ENCODE results near the gene TAOK1. TPM values are rescaled to one million over a fixed set of nuclear protein-coding genes. Genes with fewer than 3 reads are reported as not detected.

The TAOK1 gene
- total and polyA plus RNA-seq, 9 of the 15 experiments (the other 6 are each of a cell fraction or from before 2014, with no cell fraction given), result 3.2 to 33.1 (median 16.5) TPM

DNA sequence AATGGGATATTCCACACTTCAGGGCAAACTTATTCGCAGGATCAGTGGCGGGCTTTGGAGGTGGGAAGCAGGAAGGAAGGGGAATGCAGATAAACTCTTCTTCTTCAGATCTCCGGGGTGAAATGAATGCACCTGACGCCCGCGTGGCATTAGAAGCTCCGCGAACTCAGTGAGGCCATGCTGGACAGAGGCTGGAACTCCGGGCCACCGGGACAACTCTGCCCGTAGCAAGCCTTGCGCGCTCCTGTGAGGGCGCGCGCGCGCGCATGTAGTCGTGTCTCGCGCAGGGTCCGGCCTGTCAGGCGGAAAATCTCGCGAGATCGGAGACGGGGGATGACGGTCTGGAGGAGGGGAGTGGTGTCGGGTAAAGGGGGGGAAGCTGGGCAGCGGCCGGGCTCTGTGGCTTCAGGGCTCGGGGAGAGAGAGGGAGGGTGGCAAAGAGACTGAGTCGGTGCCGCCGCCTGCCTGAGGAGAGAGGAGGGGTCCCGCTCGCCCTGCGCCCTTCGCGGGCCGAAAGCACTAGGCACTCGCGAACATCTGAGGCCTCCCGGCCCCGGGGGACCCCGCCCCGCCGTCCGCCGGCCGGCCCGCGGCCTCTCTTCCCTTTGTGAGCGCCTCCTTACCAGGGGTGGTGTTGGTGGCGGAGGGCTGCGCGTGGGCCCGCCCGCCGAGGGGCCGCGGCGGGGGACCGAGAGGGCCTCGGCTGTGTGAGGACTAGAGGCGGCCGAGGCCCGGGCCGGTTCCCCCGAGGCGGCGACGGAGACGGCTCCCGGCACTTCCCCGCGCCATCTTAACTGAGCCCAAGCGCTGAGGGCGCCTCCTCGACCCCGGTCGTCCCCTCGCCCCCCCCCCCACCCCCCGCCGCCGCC is at the start of gene TAOK1 (continued):
- TF ChIP-seq ZNF589 (CRISPR knock-in tag; IDR thresholded peaks at IDR 0.05; ENCODE audit: low read depth) (no peak; the same call in 1 of the 2 replicates), ZBTB8A (IDR thresholded peaks at IDR 0.05; ENCODE audit: partially characterized antibody) (no peak), L3MBTL2 (IDR thresholded peaks at IDR 0.05) (peak; percentile 52), OTX1 (CRISPR knock-in tag; IDR thresholded peaks at IDR 0.05) (peak; percentile 88), KLF6 (CRISPR knock-in tag; IDR thresholded peaks at IDR 0.05; ENCODE audit: borderline replicate concordance) (no peak), HEY1 (CRISPR knock-in tag; IDR thresholded peaks at IDR 0.05; ENCODE audit: borderline replicate concordance) (no peak), TAF15 (IDR thresholded peaks at IDR 0.05; ENCODE audit: low read depth, low read length) (no peak), ZNF311 (CRISPR knock-in tag; IDR thresholded peaks at IDR 0.05) (no peak), FIP1L1 (IDR thresholded peaks at IDR 0.05; ENCODE audit: low read depth, low read length, poor library complexity, severe bottlenecking) (peak; percentile 75), NBN (IDR thresholded peaks at IDR 0.05; ENCODE audit: low read depth) (no peak), ELF2 (CRISPR knock-in tag; IDR thresholded peaks at IDR 0.05) (peak; percentile 63; the same call in 1 of the 2 replicates), MECOM (CRISPR knock-in tag; IDR thresholded peaks at IDR 0.05) (no peak)
- TF ChIP-seq, protein P1, sequence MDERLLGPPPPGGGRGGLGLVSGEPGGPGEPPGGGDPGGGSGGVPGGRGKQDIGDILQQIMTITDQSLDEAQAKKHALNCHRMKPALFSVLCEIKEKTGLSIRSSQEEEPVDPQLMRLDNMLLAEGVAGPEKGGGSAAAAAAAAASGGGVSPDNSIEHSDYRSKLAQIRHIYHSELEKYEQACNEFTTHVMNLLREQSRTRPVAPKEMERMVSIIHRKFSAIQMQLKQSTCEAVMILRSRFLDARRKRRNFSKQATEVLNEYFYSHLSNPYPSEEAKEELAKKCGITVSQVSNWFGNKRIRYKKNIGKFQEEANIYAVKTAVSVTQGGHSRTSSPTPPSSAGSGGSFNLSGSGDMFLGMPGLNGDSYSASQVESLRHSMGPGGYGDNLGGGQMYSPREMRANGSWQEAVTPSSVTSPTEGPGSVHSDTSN (CRISPR knock-in tag; IDR thresholded peaks at IDR 0.05; ENCODE audit: low read depth), result no peak
- TF ChIP-seq, protein P1 (tag; conservative IDR thresholded peaks at IDR 0.05; ENCODE audit: low read depth), result peak; percentile 24; the same call in 1 of the 2 replicates
- TF ChIP-seq, protein P2, sequence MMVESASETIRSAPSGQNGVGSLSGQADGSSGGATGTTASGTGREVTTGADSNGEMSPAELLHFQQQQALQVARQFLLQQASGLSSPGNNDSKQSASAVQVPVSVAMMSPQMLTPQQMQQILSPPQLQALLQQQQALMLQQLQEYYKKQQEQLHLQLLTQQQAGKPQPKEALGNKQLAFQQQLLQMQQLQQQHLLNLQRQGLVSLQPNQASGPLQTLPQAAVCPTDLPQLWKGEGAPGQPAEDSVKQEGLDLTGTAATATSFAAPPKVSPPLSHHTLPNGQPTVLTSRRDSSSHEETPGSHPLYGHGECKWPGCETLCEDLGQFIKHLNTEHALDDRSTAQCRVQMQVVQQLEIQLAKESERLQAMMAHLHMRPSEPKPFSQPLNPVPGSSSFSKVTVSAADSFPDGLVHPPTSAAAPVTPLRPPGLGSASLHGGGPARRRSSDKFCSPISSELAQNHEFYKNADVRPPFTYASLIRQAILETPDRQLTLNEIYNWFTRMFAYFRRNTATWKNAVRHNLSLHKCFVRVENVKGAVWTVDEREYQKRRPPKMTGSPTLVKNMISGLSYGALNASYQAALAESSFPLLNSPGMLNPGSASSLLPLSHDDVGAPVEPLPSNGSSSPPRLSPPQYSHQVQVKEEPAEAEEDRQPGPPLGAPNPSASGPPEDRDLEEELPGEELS (CRISPR knock-in tag; IDR thresholded peaks at IDR 0.05; ENCODE audit: borderline replicate concordance), result no peak
- TF ChIP-seq, protein P3, sequence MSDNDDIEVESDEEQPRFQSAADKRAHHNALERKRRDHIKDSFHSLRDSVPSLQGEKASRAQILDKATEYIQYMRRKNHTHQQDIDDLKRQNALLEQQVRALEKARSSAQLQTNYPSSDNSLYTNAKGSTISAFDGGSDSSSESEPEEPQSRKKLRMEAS (CRISPR knock-in tag; IDR thresholded peaks at IDR 0.05), result peak; percentile 63; the same call in 1 of the 2 replicates
- TF ChIP-seq, protein P4, sequence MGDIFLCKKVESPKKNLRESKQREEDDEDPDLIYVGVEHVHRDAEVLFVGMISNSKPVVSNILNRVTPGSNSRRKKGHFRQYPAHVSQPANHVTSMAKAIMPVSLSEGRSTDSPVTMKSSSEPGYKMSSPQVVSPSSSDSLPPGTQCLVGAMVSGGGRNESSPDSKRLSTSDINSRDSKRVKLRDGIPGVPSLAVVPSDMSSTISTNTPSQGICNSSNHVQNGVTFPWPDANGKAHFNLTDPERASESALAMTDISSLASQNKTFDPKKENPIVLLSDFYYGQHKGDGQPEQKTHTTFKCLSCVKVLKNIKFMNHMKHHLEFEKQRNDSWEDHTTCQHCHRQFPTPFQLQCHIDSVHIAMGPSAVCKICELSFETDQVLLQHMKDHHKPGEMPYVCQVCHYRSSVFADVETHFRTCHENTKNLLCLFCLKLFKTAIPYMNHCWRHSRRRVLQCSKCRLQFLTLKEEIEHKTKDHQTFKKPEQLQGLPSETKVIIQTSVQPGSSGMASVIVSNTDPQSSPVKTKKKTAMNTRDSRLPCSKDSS (IDR thresholded peaks at IDR 0.05; ENCODE audit: low read depth, partially characterized antibody), result no peak
- TF ChIP-seq, protein P5, sequence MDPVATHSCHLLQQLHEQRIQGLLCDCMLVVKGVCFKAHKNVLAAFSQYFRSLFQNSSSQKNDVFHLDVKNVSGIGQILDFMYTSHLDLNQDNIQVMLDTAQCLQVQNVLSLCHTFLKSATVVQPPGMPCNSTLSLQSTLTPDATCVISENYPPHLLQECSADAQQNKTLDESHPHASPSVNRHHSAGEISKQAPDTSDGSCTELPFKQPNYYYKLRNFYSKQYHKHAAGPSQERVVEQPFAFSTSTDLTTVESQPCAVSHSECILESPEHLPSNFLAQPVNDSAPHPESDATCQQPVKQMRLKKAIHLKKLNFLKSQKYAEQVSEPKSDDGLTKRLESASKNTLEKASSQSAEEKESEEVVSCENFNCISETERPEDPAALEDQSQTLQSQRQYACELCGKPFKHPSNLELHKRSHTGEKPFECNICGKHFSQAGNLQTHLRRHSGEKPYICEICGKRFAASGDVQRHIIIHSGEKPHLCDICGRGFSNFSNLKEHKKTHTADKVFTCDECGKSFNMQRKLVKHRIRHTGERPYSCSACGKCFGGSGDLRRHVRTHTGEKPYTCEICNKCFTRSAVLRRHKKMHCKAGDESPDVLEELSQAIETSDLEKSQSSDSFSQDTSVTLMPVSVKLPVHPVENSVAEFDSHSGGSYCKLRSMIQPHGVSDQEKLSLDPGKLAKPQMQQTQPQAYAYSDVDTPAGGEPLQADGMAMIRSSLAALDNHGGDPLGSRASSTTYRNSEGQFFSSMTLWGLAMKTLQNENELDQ (CRISPR knock-in tag; IDR thresholded peaks at IDR 0.05; ENCODE audit: borderline replicate concordance), result no peak

All from K562 (cell line).